HG03108 (cell line): ENCODE measurements around the gene ITGB7.

Source experiments
- ATAC-seq: cut with Tn5 transposase; IDR thresholded peaks from one replicate; pipeline ENCODE4 v1.9.1; 2021; ENCODE audit warnings: moderate library complexity; ENCODE audit not compliant: unreplicated experiment

Gene ITGB7

DNA sequence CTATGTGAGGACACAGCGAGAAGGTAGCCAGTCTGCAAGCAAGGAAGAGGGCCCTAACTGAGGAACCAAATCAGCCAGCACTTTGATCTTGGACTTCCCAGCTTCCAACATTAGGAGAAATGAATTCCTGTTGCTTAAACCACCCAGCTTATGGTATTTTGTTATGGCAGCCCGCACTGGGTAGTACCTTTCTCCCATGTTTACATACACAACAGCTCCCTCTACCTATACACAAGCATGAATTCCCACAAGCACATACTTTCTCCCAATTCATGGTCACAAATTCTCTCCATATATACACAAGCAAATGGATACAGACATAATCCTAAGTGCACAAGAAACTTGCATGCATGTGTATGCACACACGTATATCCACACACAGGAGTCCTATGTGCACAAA lies 7.4 kb downstream of the ITGB7 start:
- no peak for ATAC-seq

DNA sequence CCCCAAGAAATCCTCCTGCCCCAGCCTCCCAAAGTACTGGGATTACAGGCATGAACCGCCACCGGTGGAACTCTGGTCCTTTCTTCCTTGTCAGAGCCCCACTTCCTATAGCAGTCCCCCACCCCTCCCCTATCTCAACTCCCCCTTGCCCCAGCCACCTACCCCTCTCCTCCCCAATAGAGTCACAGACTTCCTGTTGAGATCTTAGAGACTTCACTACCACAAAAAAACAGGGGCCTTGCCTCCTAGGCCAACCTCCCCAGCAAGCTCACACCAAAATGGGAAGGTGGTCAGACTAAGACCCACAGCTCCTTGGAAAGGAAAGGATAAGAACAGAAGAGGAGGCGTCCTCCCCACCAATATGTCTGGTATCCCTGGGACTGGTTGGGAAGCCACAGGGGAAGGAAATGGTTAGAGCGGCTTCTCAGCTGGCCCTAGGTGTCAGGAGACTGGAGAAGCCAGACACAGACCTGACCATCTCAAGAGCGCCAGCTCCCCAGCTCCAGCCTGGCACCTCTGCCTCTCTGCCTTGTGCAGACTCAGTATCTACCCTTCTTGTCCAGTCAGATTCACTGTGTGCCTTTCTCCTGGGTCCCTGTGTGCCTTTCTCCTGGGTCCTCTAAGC lies 8.5 kb downstream of the ITGB7 start:
- no peak for ATAC-seq

DNA sequence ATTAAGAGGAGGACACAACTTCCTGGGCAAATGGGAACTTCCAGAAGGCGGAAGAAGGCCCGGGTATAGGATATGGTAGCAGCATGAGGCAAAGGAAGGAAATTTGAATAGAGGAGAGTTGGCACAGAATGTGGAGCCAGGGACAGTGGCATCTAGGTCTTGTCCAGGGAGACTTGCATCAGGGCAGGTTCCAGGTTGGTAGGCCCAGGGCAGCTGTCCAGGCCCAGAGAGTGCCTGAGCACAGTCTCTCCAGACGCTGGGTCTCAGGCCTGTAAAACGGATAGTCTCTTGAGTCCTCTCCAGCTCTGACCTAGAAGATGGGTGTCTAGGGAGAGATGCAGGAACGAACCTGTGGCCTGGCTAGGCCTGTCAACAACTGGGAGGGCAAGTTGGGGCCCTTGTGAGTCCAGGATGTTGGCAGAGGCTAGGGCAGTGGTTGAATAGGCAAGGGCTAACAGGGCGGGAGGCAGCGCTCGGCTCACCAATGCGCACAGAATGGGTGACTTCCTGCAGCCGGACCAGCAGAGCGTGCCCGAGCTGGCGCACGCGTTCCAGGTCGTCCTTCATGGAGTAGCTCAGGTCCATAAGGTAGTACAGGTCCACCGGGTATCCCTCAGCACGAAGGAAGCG lies 9.9 kb downstream of the ITGB7 start:
- ATAC-seq: no peak

DNA sequence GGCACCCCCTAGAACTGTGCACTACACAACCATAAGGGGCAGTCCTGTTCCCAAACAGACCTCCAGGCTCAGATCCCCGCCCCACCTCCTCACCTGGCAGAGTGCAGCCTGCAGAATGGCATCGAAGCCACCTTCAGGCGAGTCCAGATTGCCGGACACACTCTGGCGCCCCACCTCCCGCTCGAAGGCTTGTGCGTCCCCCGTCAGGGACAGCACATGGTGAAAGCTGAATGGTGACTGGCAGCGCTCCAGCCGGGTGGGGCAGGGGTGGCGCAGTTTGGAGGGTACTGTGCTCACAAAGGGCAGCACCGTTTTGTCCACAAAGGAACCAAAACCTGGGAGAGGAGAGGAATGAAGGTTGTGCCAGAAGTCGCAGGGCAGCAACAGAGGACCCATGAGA lies 10.6 kb downstream of the ITGB7 start:
- ATAC-seq: no peak

DNA sequence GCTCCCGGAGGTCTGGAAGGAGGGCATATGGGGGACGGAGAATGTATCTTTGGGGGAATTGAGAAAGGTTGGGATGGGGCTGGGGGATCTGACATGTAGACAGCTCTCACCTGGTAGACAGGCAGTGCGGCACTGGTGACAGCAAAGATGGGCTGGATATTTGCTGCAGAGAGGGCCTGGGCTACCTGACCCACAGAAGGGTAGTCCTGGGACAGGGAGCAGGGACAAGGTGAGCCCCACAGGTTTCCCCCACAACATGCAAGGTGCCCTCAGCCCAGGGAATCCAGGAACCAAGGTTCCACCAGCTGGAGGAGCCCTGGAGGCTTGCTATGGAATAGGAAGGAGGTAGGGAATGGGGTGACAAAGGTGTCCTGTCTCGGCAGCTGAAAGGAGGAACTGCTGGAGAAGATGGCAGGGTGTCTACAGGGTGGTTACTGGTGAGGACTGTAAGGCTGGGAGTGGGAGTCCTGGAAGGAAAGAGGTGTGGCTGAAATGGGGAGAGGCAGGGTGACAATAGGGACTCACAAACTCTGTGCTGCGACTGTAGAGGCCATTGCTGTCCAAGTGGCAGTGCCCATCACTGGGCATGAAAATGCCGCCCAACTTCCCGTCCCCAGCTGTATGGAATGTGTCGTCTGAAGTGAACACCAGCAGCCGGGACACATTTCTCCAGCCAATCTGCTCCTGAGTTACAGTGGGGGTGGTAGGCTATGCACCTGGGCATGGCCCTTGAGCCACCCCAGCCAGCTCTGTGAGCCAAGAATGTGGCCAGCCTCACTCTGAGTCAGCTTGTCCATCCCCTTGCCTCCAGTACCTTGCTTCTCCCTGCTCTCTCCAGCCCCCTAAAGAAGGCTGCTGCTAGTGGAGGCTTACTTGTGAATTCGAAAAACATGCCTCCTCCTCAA lies 11.3 kb downstream of the ITGB7 start:
- ATAC-seq: no peak

DNA sequence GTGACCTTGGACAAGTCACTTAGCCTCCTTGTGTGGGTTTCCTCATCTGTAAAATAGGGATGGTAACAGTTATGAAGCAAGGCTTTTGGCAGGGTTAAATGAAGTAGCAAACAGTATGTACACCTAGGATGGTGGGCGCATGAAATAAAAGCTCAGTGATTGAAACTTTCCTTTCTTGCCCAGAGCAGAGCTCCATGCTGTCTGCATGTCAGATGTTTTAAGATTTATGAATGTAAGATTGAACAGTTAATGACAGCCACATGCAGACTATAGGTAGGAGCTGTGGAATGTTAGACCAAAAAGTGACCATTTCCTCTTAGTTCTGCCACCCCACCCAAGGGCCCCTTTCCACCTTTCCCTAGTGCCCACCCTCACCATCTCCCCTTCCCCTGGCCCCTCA lies 12.1 kb downstream of the ITGB7 start:
- ATAC-seq: no peak

DNA sequence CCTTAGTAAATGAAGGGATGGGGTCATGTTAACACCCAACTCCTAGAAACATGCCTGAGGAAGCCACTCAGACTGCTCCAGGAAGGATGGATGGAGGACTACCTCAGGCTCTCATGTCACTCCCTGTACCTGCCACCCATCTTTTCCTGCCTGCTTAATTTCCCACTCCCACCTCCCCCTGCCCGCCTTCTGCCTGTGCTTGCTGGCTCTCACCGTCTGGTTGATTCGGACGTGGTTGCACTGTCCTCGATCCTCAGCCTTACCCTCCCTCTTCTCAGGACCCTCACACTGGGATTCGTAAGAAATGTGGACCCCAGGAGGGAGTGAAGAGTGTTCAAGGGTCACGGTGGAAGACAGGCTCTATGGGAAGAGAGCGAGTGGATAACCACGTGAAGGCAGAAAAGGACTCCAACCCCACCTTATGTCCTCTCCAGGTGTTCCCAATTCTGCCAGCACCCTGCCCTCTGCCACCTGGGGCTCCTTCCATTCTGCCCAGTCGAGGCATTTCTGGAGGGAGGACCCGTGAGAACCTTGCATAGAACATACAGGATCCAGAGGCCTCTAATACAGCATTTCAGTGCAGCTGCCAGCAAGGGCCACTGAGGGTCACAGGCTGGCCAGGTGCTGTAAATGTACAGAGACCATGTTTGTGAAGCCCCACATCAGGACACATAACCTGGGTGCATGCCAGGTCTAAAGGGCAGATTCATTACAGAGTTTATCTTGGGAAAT lies 12.9 kb downstream of the ITGB7 start:
- no peak for ATAC-seq

DNA sequence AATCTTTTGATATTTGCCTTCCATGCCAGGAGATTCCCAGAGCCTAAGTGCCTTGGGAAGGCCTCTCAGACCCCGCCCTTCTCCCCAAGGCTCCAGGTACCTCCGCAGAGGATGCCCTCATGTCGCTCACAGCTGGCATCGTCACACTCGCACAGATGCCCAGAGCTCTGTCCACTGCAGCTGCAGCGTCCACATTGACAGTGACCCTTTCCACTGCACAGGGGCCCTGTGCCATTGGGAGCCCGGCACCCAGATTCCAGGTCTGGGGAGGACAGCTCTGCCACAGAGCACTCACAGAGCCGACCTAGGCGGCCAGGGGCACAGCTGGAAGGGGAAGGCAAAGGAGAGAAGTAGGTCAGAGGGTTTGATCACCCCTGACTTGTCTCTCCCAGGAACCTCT lies 14.0 kb downstream of the ITGB7 start:
- ATAC-seq: no peak

DNA sequence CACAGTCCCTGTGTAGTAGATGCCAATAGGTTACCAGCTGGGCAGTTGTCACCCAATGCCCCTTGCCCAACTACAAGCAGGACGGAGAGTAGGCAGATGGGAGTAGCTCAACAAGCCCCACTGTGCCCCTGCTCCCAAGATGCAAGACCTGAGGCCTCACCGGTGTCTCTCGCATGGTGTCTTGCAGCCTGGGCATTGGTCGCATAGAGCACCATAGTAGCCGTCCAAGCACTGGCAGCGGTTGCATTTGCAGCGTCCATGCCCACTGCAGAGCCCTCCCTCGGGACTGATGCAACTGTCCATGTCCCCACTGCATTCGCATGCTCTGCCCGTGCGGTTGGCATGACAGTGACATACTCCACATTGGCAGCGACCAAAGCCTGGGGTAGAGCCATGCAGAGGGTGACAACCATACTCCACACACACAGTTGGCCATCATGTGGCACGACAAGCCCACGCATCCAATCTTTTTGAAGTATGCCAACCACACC lies 14.5 kb downstream of the ITGB7 start:
- no peak for ATAC-seq

DNA sequence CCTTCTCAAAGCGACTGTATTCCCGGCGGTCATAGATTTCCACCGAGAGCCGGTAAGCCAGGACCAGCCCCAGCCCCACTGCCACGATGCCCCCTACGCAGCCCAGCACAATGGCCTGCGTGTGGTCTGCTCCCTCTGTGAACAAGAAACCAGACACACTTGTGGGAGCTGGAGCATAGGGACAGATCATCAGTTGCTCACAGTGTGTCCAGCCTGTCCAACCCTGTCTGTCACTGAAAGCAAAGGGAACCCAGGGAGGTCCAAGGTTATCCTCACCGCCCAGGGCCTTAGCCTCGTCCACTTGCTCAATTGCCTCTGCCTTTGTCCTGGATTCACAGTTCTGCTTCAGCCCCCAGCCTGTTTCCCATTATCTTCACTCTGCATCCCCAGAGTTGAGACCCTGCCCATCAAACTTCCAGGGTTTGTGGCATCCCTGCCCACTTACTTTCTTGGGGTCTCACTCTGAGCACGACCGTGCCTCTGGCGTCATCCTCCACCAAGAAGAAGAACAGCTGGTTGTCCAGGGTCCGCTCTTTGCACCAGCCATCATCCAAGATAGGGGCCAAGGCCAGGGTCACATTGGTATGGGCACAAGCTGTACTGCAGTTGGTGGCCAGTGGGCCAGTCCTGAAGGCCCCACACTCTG lies 15.0 kb downstream of the ITGB7 start:
- ATAC-seq: no peak

DNA sequence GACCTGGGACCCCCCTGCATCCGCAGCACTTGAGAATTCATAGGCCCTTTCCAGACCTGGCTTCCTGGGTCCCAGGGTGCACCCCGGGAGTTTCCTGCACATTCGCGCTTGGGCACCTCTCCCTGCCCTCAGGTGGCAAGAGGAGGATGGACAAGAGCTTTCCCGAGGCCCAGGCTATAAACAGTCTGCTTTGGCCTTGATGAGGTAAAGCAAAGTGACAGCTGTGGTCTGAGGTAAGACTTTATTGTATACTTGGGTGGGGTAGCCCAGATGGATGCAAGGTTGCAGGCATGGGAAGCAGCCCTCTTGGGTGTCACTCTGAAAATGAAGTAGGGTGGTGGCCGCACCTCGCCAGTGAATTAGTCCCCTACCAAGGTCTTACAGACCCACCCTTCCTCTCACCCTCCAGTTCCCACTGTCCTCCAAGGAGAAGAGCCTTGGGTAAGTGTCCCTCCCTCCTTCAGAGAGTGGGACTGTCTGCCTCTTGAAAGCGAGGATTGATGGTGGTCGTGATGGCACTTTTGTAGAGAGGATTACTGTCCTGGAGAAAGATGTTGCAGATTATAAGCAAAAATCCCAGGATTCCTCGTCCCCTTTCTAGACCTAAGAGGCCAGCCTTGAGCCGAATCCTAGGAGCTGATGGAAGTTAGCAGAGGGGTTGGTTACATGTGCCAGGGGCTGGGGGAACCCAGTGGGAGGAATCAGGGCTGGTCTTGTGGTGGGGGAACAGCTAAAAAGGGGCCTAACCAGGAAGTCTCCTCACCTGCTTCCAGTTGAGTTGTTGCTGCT lies 15.8 kb downstream of the ITGB7 start:
- no peak for ATAC-seq

DNA sequence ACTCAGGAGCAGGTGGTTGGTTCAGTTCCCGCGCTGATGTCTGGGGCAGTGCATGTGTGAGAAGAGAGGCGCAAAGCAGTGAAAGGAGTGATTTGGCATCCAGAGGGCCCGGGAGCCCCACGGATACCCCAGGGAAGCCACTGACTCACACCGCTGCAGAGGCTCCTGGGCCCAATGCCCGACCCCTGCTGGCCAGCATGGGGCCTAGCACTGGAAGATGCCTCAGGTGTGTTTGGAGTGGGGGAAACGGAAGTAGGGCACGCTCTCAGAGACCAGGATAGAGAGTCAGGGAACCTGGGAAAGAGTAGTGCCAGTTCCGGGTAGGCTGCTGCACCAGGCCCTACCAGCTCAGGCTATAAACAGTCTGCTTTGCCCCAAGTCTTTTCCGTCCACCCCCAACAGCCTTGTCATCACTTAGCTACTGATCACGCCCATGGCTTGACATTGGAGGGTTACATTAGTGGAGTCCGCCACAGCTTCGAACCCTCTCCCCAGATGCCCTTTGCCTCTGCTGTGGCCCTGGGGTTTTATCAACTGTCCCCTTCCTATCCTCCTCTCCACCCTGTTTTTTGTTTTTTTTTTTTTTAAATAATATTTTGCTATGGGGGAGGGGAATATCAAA lies 16.8 kb downstream of the ITGB7 start:
- ATAC-seq: no peak

DNA sequence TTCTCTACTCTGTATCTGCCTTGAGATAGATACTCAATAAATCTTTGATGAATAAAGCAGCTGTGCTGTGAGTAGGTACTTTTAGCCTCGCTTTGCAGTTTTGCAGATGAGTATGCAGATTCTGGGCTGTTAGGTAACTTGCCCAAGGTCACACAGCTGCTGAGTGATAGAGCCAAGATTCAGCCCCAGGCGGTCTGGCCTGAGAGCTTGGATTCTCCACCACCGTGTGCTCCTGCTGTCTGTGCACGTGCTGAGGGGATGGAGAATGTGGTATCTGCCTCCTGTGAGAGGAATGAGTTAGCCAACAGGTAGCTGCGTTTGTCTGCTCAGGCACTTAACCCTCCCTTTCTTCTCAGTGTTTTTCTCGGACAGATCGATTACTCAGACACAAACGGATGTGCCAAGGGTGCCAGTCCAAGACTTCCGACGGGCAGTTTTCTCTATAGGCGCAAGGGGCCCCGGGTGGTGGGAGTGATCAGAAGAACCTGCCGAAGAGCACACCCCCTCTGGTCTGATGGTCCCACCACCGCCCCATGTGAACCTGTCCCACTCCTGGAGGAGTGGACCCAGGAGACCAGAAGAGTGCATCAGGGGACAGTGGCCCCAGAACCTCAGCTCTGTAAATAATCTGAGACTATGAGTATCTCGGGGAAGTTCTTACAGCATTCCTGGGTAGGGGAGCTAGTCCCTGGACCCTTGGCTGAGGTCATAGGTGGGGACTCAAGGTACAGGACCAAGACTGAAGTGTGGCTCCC lies 19.7 kb downstream of the ITGB7 start:
- no peak for ATAC-seq

DNA sequence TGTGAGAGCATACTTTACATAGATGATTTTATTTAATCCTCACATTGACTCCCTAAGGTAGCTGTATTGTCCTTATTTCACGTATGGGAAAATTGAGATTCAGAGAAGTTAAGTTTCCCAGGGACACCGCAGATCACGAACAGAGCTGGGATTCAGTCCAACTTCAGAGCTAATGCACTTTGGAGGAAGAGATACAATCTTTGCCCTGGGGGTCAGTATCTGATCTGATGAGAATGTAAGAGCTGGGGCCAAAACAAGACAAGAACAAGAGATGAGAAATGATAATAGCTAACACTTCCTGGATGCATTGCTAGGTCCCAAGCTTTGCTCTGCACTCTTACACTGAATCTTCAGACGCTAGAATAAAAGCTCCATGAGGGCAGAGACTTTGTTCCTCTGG lies 20.3 kb downstream of the ITGB7 start:
- no peak for ATAC-seq

DNA sequence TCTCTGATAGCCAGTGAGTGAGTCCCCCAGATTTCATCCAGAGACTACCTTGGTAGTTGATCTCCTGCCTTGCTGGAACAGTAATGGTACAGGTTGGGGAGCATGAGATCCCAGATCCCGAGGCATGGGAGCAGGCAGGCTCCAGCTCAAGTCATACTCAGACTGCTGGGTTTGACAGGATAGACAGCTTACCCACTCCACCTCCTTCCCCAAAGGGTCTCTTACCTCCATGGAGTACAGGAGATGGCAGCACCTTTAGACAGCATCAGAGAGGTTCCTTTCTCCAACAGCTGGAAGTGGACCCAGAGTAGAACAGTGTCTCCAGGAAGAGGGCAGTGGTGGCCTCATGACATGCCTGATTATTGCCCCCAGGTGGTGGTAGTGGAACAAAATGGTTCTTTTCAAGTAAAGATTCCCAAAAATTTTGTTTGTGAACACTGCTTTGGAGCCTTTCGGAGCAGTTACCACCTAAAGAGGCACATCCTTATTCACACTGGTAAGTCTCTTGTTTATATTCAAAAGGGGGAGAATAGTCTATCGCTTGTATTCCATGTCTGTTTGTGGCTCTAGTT lies 21.4 kb downstream of the ITGB7 start:
- ATAC-seq: no peak

DNA sequence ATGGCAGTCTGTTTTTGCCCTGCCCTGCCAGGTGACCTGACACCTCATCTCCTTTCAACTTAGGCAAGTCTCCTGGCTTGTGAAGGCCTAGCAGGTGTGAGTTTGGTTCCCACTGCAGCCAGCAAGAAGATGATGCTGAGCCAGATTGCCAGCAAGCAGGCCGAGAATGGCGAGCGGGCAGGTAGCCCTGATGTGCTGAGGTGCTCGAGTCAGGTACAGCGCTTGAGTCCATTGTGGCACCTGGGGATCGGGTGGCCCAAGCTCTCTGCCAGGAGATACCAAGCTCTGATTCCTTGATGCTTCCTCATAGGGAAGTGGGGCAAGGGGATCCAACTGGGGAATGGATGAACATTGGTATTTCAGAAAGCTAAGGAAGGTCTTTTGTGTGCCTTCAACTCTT lies 22.2 kb downstream of the ITGB7 start:
- no peak for ATAC-seq

DNA sequence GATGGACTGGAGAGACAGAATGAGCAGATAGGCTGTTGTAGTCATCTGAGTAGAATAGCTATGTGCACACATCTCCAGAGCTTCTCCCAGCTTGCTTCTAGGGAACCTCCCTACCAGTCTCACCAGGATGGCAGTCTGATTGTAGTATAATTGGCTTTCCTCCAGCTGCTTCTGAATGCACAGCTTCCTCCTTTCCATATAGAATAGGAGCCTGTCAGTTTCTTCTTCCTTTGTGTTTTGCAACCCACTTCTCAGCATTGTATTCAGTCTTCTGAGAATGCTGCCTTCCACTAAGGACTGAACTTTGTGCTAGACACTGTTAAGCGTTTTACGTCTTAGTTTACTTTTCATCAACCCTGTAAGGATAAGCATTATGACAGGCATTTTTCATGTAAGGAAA lies 24.1 kb downstream of the ITGB7 start:
- no peak for ATAC-seq

DNA sequence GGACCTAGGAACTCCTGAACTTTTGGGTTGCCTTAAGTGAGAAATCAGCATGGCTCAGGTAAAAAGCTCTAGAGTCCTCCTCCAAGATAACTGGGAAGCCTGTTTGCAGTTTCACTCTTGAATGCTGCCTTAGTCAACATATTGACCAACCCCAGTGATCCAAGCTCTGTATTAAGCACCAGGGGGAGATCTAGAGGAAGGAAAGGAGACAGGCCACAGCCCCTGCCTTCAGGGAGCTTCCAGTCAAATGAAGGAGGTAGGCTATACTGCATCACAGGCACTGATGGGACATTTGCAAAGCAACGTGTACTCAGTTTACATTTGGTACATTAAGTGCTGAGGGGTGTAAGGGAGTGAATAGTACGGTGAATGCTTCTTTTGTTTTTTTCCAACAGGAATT lies 25.1 kb downstream of the ITGB7 start:
- ATAC-seq: no peak
